Measurements from ENCODE around the gene SLC9A9.

The SLC9A9 gene

GRCh38 chr3:143344516-143345165 lies 503.6 kb downstream of the SLC9A9 start:
- no peak for DNase-seq

GRCh38 chr3:143343944-143344343 lies 504.3 kb downstream of the SLC9A9 start:
- no peak for DNase-seq

- DNase-seq, result no peak
Measured at GRCh38 chr3:143343031-143343430, 505.2 kb downstream of the SLC9A9 start.

DNA sequence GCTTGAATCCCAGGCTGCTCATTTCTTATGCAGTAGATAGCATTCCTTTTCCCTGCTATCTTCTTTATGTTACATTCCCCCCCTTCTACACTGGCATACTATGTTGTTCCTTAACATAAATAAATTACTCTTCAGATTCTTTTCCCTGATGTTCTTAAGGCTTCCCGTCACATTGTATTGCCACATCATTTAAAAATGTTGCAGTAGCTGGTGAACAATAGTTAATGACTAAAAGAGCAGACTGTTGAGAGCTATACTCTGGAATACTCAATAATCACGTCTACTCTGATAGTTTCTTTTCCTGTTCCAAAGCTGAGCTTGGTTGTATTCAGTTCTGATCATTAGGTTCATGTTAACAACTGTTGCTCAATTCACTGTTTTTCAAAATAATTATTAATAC lies 508.8 kb downstream of the SLC9A9 start:
- no peak for DNase-seq

- DNase-seq, result no peak
Measured at GRCh38 chr3:143337387-143337786, 510.9 kb downstream of the SLC9A9 start.

GRCh38 chr3:143334231-143334630 lies 514.0 kb downstream of the SLC9A9 start:
- DNase-seq, result no peak

- no peak for DNase-seq
Measured at GRCh38 chr3:143333367-143333766, 514.9 kb downstream of the SLC9A9 start.

DNA sequence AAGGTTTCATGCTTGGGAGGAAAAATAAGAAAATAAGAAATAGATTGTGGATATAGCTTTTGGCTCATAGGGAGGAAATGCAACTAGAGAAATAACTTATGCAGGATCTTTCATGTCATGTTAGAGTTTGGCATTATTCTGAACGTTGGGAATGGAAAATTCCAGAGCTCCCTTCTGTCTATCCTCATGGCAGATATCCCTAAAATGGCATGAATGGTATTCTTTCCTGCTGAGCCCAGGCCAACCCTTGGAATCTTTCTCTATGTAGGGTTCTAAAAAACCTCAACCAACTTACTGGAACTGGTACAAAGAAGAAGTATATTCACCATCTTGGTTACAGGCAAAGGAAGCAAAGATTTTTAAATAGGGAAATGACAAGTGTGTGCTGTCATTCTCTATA lies 516.2 kb downstream of the SLC9A9 start:
- DNase-seq, result no peak

- DNase-seq, result no peak
Measured at GRCh38 chr3:143331350-143331749, 516.9 kb downstream of the SLC9A9 start.

DNA sequence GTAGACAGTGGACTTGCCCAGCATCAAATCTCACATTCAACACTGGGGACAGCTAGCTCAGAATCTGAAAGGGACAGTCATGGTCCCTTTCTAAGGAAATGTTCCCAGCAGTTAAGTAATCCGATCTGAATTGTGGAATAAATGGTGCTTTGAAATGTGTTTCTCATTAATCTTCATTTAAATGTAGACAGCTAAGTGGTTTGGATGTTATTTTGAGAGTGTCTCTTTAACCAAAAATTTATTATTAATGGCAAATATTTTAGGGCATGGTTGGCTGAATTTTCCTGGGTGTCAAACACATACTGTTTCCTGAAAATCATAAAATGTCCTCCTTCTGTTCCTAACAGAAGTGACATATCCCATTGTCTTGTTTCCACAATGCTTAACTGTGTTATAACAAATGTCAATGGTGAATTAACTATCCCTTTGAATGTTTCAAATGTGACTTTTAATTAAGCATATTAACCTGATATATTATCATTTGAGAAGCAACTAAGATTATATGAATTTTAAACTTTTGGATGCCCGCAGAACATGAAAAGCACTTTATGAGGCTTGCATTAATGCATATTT lies 517.9 kb downstream of the SLC9A9 start:
- DNase-seq, result no peak

DNA sequence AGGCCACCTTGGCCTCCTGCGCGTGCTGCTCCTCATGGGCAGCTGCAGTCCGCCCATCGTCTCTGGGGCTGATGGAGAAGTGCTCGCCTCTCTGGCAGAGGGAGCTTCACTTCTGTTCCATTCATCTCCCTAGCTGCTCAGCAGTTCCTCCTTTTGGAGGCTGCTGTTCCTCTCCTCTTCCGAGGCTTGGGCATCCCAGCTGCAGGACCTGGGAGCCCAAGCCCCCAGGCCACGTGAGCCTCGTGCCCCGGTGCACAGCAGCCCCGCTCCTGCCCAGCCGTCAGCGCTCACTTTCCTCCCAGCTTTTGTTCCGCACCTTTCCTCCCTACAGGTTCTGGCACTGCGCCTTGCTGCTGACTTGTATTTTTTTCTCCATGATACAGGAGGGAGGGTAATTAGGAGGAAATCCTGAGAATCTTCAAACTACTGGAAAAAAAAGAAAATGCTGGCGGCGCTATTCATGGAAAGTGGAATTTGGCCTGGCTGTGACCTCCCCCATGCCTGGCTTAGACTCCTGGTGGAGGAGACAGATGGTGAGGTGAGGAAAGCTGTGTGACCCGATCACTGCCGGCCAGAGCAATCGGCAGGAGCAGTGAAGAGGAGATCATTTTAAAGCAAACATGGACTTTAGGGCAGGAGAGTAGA lies 518.6 kb downstream of the SLC9A9 start:
- DNase-seq, result no peak

DNA sequence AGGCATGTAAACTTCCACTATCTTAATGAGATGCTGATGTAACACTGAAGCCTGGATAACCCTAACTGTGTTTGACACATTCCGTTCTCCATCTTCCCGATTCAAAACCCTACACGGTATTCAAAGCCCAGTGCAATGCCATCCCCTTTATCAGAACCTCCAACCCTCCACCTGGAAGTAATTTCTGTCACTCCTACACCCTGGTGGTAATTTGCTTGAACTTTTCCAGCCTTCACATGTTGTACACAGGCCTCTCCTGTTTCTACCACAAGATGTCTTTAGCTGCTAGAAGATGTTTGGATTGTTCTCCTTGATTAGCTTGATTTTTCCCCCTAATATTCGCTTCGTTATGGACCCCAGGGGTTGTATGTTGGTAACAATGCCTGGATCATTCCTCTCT lies 519.8 kb downstream of the SLC9A9 start:
- no peak for DNase-seq

DNA sequence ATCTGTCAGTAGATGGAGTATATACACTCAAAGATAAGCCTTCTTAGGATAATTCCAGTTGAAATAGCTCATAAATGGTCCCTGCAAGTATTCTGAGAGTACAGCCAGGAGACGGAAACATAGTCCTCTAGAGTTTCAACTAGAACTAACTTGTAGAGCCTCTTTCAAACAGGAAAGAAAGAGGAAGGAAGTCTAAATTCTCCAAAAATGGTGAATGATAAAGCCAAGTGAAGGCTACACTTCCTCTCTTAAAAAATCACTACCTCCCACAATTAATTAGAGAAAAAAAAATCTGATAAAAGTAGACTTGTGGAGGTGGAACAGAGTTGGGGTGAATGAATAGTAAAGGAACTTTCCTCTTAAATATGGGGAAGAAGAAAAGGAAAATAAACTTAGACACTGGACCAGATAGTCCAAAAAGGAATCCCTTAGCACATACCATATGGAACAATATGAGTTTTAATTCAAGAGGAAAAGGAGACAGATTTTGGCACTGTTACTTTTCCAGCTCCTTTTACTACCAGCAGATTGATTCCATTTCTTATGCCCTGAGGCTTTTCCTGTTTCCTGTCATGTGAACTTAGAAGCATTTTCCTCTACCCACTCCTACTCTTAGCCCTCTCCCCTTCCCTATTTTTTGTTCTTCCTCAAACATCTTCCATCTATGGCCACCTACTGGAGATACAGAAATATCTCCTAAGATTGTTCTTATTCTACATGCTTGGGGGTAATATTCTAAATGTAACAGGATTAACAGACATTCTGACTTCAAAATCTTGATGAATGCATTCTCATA lies 521.1 kb downstream of the SLC9A9 start:
- DNase-seq, result no peak

DNA sequence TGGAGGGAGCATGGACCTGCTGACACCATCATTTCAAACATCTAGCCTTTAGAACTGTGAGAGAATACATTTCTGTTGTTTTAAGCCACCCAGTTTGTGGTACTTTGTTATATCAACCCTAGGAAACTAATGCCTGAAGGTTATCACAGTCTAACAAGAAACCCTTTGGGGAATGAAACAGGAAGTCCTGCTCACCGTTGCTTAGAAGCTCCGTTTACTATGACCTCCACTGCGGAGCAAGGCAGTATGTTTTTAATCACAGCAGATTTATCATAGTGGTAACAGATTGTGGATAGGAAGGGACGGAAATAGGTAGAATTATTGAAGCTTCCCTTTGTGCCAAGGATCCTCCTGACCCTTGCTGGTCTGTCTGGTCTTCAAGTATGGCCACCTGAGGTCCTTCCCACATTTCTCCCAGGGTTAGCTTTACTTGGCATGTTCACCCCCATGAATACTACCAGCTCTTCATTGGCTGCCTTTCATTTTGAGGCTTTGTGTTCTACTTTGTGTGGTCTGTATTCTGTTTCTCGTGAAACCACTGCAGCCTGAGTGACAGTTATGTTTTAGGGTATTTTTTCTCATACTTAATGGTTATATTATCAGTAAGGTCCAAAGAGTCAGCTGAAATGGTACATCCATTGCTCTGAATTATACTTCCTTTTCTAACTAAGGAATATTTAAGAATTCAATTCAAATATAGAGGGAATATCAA lies 527.1 kb downstream of the SLC9A9 start:
- DNase-seq, result no peak

DNA sequence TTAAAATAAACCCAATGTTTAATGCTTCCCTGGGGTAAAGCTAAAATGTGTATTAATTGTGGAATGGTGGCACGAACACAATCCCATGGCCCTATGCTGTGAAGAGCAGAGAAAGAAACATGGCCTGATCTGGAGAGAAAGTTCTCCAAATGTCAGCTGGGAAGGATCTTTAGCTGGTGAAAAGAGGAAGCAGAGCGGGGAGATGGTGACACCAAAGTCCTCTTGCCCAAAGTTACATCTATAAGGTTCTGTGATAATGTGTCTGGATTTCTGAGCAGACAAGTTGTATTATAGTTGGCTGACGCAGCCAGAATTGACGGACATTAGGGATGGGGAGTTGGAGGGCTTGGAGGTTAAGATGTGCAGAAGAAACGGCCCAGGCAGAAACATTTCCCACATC lies 532.5 kb downstream of the SLC9A9 start:
- DNase-seq, result no peak

- DNase-seq, result no peak
Measured at GRCh38 chr3:143314251-143315093, 533.8 kb downstream of the SLC9A9 start.

DNA sequence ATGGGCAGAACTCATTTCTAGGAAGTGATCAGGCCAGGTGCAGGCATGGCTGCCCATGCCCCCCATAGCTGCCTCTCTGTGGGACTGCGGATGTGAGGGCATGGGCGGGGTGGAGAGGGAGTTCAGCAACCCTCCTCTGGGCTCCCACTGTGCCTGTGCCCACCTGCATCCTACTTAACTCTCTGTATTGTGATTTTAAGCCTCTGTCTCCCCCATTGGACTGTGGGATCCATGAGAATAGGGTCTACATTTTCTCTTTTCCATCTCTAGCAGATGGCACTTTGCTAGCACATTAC lies 534.4 kb downstream of the SLC9A9 start:
- no peak for DNase-seq

DNA sequence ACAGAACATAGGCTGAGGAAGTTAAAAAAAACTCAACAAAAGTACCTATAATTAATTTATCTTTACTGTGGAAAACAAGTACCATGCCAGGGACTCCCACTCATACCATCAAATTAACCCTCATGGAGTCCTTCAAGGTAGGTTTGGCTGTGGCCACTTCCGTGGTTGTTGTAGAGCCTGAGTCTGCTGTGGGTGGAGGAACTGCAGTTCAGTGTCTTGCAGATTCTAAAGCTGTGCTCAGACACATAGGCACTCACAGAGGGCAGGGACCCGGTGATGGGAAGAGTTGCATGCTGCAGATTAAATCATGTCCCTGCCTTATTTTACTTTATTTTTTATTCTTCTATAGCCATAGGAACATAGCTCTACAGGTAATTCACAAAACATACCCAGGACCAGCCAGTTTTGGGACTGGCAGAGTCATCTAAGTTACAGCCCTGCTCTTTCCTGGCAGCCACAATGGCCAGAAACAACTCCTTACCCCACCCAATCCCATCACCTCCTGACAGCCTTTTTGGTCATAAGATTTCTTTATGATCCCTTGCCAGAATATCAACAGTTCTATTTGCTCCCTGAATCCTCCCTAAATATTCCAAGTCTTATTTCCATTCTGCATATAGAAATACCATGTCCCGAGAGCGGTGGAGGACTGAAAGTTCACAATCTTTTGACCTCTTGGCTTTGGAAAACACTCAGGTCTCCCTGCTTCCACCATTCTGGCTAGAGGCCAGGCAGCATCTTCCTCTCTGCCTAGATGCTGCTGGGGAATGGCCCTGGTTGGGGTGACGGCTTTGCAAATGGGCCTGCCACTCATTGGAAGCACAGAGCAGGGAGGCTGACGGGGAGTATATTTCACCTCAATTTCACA lies 535.0 kb downstream of the SLC9A9 start:
- DNase-seq, result no peak

- no peak for DNase-seq
Measured at GRCh38 chr3:143311096-143311495, 537.2 kb downstream of the SLC9A9 start.

DNA sequence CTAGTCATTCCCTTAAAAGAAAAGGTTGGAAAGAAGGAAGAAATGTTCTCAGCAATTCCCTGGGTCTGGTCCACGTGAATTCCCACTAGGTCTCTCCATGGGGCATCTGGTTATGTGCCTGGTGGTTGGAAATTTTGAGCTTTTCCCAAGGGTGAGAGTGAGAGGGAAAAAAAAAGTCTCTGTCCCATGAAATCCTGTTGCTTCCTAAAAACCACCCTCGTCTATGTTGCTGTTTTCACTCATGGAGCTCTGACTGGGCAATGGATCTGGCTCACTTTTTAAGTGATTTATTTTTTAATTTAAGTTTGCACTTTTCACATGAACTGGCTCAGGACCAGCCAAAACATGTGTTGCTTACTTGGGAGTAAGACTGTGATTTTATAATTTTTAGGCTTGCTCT lies 538.6 kb downstream of the SLC9A9 start:
- DNase-seq, result no peak

DNA sequence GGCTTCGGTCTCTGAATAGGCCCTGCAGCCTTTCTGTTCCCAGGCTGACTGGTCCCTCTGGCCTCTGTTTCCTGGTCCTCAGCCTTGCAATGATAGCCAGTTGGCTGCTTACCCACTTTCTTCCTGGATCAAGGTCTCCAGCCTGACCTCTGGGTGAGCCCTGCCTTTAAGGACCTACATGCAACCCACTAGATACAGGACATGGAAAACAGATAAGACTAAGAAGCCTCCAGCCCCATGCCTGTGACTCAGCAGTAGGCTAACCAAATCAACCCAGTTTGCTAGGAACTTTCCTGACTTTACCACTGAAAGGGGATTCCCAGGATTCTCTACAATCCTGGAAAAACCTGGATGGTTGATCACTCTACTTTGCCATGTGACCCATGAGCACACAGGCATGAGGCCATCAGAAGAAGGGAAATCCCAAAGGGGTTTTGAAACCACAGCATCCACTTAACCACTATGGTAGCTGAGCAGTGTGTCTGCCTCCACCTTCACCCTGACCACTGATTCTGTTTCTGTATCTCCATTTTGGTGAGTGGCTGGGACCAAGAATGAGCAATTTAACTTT lies 540.6 kb downstream of the SLC9A9 start:
- no peak for DNase-seq
